Measurements from ENCODE around the gene PCDH9. TPM values are rescaled to one million over a fixed set of nuclear protein-coding genes. Genes with fewer than 3 reads are reported as not detected.
A peak's percentile ranks its signal among the peaks of the same experiment; 100 is the strongest.

The PCDH9 gene
- total RNA-seq, 1 donor from 2014 or later = 20.2 TPM

DNA sequence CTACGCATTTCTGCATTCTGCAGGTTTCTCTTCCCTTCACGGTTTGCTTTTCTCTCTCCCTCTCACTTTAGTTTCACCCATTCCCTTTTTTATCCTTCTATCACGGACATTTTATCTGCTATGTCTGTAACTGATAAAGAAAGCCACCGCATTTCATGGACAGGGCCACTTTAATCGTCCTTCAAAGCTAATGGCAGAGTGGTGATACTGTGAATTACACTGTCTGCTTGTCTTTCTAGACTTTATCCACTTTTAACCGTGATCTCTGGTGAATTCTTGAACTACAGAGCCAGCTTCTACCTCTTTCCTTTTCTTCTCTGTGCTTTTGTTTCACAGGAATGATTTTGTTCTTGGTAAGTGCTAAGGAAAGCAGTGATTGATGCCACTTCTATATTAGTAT is 760.4 kb downstream of the PCDH9 start:
- H3K27ac Mint-ChIP-seq = no peak overlapping the region

DNA sequence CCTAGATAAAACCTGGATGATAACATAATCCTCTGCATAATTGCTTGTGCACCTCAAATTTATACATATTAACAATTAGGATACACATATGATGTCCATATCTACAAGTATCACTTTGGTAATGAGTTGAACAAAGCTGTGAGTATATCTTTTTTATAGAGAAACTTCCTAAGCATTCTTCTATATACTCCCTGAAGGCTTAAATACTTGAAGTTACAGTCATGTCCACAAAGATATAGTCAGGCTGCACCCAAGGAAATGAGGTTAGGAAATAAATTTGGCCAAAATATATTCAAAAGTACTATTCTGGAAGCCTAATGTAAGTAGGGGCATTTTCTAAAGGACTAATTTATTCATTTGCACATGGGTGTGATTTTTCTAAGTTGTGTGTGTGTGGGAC is 761.5 kb downstream of the PCDH9 start:
- no peak for DNase-seq (ENCODE audit: extremely low spot score, unreplicated experiment)
- Mint-ChIP-seq H3K4me1 (ENCODE audit: unreplicated experiment) (peaks cover 4% of the 10 kb centered on the region), H3K36me3 (no peaks in the 10 kb centered on the region), H3K27me3 (no peaks in the 10 kb centered on the region), H3K9me3 (no peaks in the 10 kb centered on the region), H3K27ac (no peak overlapping the region), H3K4me3 (no peak overlapping the region)
- TF ChIP-seq, protein P1, sequence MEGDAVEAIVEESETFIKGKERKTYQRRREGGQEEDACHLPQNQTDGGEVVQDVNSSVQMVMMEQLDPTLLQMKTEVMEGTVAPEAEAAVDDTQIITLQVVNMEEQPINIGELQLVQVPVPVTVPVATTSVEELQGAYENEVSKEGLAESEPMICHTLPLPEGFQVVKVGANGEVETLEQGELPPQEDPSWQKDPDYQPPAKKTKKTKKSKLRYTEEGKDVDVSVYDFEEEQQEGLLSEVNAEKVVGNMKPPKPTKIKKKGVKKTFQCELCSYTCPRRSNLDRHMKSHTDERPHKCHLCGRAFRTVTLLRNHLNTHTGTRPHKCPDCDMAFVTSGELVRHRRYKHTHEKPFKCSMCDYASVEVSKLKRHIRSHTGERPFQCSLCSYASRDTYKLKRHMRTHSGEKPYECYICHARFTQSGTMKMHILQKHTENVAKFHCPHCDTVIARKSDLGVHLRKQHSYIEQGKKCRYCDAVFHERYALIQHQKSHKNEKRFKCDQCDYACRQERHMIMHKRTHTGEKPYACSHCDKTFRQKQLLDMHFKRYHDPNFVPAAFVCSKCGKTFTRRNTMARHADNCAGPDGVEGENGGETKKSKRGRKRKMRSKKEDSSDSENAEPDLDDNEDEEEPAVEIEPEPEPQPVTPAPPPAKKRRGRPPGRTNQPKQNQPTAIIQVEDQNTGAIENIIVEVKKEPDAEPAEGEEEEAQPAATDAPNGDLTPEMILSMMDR (conservative IDR thresholded peaks at IDR 0.05) = no peak

More for the DNA sequence above, 760.4 kb downstream of the PCDH9 start:
- H3K9me3 Mint-ChIP-seq = no peaks in the 10 kb centered on the region
- H3K4me1 Mint-ChIP-seq (ENCODE audit: unreplicated experiment) = peaks cover 4% of the 10 kb centered on the region
- no peaks in the 10 kb centered on the region for H3K27me3 Mint-ChIP-seq
- no peak for DNase-seq (ENCODE audit: extremely low spot score, unreplicated experiment)
- H3K4me3 Mint-ChIP-seq = no peak overlapping the region
- no peaks in the 10 kb centered on the region for H3K36me3 Mint-ChIP-seq
- TF ChIP-seq, protein P1 (conservative IDR thresholded peaks at IDR 0.05) = no peak

DNA sequence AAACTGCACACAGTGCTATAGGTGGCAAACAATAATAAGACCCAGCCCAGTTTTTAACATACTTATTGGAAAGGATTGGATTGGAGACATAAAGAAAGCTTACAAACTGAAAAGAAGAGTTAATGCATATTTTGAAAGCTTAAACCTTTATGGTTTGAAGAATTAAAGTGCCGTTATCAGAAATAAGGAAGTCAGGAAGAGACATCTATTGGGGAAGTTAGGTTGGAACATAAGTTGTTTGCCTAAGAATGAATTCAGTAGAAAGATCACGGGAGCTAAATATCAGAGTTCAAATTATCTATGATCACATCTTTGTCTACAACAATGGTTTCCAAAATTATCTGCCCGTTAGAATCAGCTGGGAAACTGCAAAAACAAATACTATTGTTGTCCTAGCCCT is 767.9 kb downstream of the PCDH9 start:
- no peak for DNase-seq (ENCODE audit: extremely low spot score, unreplicated experiment)
- Mint-ChIP-seq H3K4me1 (ENCODE audit: unreplicated experiment) (peaks cover 9% of the 10 kb centered on the region), H3K27ac (no peak overlapping the region), H3K27me3 (no peaks in the 10 kb centered on the region), H3K36me3 (no peaks in the 10 kb centered on the region), H3K4me3 (no peak overlapping the region), H3K9me3 (no peaks in the 10 kb centered on the region)
- TF ChIP-seq, protein P1 (conservative IDR thresholded peaks at IDR 0.05) = no peak

DNA sequence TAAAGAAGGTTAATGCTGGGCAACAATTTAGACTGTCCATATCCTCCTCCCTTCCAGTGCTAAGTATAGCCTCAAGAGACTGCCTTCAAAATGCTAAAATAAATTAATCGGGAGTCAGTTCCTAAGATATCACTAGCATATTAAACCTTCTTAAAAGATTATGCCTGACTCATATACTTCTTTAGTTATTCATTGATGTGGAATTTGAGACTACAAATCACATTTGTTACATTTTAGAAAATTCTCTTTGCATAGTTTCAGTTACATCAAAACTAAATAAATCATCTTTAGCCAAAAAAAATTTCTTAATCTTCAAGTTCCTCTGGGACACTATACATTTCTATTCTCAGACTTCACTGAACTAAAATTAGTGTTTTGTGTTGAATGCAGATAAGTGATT is 769.1 kb downstream of the PCDH9 start:
- Mint-ChIP-seq H3K27me3 (no peaks in the 10 kb centered on the region), H3K27ac (no peak overlapping the region), H3K36me3 (no peaks in the 10 kb centered on the region), H3K9me3 (no peaks in the 10 kb centered on the region), H3K4me3 (no peak overlapping the region), H3K4me1 (ENCODE audit: unreplicated experiment) (peaks cover 9% of the 10 kb centered on the region)
- no peak for DNase-seq (ENCODE audit: extremely low spot score, unreplicated experiment)
- TF ChIP-seq, protein P1 (conservative IDR thresholded peaks at IDR 0.05) = no peak

DNA sequence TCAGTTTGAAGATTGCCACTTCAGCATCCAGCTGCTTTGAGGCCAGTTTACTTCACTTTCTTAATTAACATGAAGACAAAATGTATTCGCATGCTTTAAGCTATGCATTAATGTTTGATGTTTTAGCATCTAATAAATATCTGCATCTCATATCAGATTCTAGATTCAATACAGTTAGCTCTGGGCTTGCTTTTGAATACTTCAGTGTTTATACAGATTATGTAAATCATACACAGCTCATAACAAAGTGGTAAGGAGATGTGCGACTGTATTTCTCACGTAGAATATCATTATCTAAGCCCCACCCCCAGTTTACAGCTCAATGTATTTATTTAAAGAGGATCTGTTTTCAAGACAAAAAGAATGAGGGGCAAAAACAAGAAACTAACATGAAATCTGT is 770.5 kb downstream of the PCDH9 start:
- TF ChIP-seq, protein P1 (conservative IDR thresholded peaks at IDR 0.05) = no peak
- Mint-ChIP-seq H3K27me3 (no peaks in the 10 kb centered on the region), H3K36me3 (no peaks in the 10 kb centered on the region), H3K4me3 (no peak overlapping the region), H3K27ac (no peak overlapping the region), H3K4me1 (ENCODE audit: unreplicated experiment) (peaks cover 9% of the 10 kb centered on the region), H3K9me3 (no peaks in the 10 kb centered on the region)
- no peak for DNase-seq (ENCODE audit: extremely low spot score, unreplicated experiment)

DNA sequence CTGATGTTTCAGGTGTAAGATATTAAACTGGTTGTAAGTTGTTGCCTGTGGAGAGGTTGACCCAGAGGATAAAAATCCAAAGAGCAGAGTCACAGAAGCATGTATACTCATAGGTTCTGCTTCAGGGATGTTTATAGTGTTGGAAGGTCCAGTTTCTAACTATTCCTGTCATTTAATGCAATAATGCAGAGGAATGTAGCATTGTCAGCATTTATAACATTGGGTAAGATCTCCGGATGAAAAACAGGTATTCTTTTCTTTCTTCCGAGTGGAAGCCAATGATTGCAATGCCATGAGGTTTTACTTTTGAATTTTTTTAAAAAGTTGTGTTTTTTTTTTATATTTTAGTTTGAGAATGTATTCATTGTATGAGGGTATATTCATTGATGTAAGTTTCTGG is 771.0 kb downstream of the PCDH9 start:
- peaks cover 9% of the 10 kb centered on the region for H3K4me1 Mint-ChIP-seq (ENCODE audit: unreplicated experiment)
- H3K27me3 Mint-ChIP-seq = no peaks in the 10 kb centered on the region
- no peaks in the 10 kb centered on the region for H3K36me3 Mint-ChIP-seq
- TF ChIP-seq, protein P1 (conservative IDR thresholded peaks at IDR 0.05) = no peak
- peak overlapping the region; percentile 30 for H3K27ac Mint-ChIP-seq
- no peaks in the 10 kb centered on the region for H3K9me3 Mint-ChIP-seq
- no peak overlapping the region for H3K4me3 Mint-ChIP-seq
- no peak for DNase-seq (ENCODE audit: extremely low spot score, unreplicated experiment)

All from type B pancreatic cell (in vitro differentiated cells).